ENCODE measurements around the gene CALD1.

The CALD1 gene

DNA sequence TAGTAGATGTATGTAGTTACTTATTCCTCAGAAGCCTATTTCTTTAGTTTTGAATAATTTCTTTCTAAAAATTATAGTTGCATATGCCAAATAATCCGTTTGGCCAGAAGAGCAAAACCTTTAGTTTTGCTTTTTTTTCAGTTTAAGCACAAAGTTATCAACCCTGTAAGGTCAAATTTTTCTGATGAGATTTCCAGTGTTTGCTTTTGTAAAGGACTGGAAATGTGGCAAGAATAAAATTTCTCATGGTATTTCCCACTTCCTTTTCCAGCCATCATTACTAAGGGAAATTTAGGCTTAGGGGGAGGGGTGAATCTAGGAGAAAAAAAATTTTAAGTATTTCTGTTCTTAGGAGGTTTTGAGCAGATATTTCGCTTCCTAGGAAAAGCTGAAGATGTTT is 7.6 kb downstream of the CALD1 start:
- no peaks in the 10 kb centered on the region for H3K36me3 ChIP-seq (ENCODE audit: insufficient read depth, low read length)
- H3K9me3 ChIP-seq (ENCODE audit: insufficient read depth, low read depth, low read length) = no peaks in the 10 kb centered on the region
- TF ChIP-seq, protein P1, sequence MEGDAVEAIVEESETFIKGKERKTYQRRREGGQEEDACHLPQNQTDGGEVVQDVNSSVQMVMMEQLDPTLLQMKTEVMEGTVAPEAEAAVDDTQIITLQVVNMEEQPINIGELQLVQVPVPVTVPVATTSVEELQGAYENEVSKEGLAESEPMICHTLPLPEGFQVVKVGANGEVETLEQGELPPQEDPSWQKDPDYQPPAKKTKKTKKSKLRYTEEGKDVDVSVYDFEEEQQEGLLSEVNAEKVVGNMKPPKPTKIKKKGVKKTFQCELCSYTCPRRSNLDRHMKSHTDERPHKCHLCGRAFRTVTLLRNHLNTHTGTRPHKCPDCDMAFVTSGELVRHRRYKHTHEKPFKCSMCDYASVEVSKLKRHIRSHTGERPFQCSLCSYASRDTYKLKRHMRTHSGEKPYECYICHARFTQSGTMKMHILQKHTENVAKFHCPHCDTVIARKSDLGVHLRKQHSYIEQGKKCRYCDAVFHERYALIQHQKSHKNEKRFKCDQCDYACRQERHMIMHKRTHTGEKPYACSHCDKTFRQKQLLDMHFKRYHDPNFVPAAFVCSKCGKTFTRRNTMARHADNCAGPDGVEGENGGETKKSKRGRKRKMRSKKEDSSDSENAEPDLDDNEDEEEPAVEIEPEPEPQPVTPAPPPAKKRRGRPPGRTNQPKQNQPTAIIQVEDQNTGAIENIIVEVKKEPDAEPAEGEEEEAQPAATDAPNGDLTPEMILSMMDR (conservative IDR thresholded peaks at IDR 0.05; ENCODE audit: low read length) = no peak
- no peak for TF ChIP-seq EZH2phosphoT487 (IDR thresholded peaks at IDR 0.05; ENCODE audit: borderline replicate concordance)
- H3F3A ChIP-seq (ENCODE audit: low read depth) = no peaks in the 10 kb centered on the region
- 0 out of 2 replicates have a peak, but pooled peaks cover 5% of the 10 kb centered on the region for H3K9me2 ChIP-seq (replicated peaks; ENCODE audit: low read depth, low read length)
- no peaks in the 10 kb centered on the region for H4K20me1 ChIP-seq (ENCODE audit: insufficient read depth, low read length, poor library complexity, severe bottlenecking)
- H3K9ac ChIP-seq (ENCODE audit: low read depth, low read length, poor library complexity, severe bottlenecking) = no peak overlapping the region
- H2AFZ ChIP-seq (ENCODE audit: low read length) = no peak overlapping the region
- H3K4me2 ChIP-seq (ENCODE audit: low read depth, low read length, poor library complexity, severe bottlenecking) = no peak overlapping the region
- no peaks in the 10 kb centered on the region for H3K27me3 ChIP-seq (ENCODE audit: insufficient read depth, low read length, poor library complexity, severe bottlenecking)
- H3K4me3 ChIP-seq (ENCODE audit: low read length, poor library complexity, severe bottlenecking) = no peak overlapping the region
- no peaks in the 10 kb centered on the region for H3K4me1 ChIP-seq (ENCODE audit: insufficient read depth, low read length, poor library complexity, severe bottlenecking)
- no peaks in the 10 kb centered on the region for H3K79me2 ChIP-seq (ENCODE audit: insufficient read depth, low read length)

DNA sequence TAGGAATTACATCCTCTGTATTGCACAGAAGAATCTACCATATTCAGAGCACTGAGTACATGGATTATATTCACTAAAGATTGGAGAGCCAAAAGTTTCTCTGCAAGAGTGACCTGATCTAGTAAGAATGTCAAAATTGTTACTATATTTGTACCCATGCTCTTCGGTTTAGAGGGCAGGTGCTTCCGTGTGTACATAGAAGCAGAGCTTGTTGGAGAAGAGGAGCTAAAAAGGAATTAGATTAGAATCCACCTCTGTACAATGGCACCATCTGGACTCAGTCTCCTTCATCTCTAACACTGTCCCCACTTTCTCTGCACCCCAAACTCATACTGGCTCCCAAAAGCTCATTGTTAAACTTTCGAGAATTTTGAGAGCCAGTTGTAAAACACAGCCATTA is 8.3 kb downstream of the CALD1 start:
- Histone ChIP-seq H3K36me3 (ENCODE audit: insufficient read depth, low read length) (no peaks in the 10 kb centered on the region), H3K4me1 (ENCODE audit: insufficient read depth, low read length, poor library complexity, severe bottlenecking) (no peaks in the 10 kb centered on the region)

DNA sequence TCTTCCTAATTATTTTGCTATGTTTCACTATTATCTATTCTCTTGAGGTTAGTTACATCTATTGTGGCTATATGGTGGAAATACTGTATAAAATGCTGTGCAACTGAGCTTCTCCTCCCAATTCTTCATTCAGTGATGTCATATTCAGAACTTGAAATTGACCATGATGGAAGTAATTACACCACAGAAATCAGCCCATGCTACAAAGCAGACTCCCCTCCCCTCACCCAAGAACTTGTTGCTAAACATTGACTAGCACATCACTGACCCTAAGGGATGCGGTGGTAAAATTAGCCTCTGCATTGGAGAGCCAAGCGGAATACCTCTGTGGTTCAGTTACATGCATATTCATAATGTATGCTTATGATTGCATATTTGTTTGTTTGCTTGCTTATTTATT is 8.8 kb downstream of the CALD1 start:
- Histone ChIP-seq H3K4me1 (ENCODE audit: insufficient read depth, low read length, poor library complexity, severe bottlenecking) (no peaks in the 10 kb centered on the region), H3K79me2 (ENCODE audit: insufficient read depth, low read length) (no peaks in the 10 kb centered on the region), H3K4me2 (ENCODE audit: low read depth, low read length, poor library complexity, severe bottlenecking) (no peak overlapping the region), H3K9me3 (ENCODE audit: insufficient read depth, low read depth, low read length) (no peaks in the 10 kb centered on the region), H3K9me2 (replicated peaks; ENCODE audit: low read depth, low read length) (0 out of 2 replicates have a peak, but pooled peaks cover 4% of the 10 kb centered on the region), H3K27me3 (ENCODE audit: insufficient read depth, low read length, poor library complexity, severe bottlenecking) (no peaks in the 10 kb centered on the region), H2AFZ (ENCODE audit: low read length) (no peak overlapping the region), H3K4me3 (ENCODE audit: low read length, poor library complexity, severe bottlenecking) (no peak overlapping the region), H3K36me3 (ENCODE audit: insufficient read depth, low read length) (no peaks in the 10 kb centered on the region), H3F3A (ENCODE audit: low read depth) (no peaks in the 10 kb centered on the region), H3K9ac (ENCODE audit: low read depth, low read length, poor library complexity, severe bottlenecking) (no peak overlapping the region), H4K20me1 (ENCODE audit: insufficient read depth, low read length, poor library complexity, severe bottlenecking) (no peaks in the 10 kb centered on the region)
- no peak for TF ChIP-seq EZH2phosphoT487 (IDR thresholded peaks at IDR 0.05; ENCODE audit: borderline replicate concordance)
- TF ChIP-seq, protein P1 (conservative IDR thresholded peaks at IDR 0.05; ENCODE audit: low read length) = no peak

More for the DNA sequence above, 8.3 kb downstream of the CALD1 start:
- Histone ChIP-seq H3K4me2 (ENCODE audit: low read depth, low read length, poor library complexity, severe bottlenecking) (no peak overlapping the region), H3K27me3 (ENCODE audit: insufficient read depth, low read length, poor library complexity, severe bottlenecking) (no peaks in the 10 kb centered on the region), H3F3A (ENCODE audit: low read depth) (no peaks in the 10 kb centered on the region), H2AFZ (ENCODE audit: low read length) (no peak overlapping the region), H3K79me2 (ENCODE audit: insufficient read depth, low read length) (no peaks in the 10 kb centered on the region), H3K4me3 (ENCODE audit: low read length, poor library complexity, severe bottlenecking) (no peak overlapping the region), H3K9ac (ENCODE audit: low read depth, low read length, poor library complexity, severe bottlenecking) (no peak overlapping the region), H3K9me2 (replicated peaks; ENCODE audit: low read depth, low read length) (0 out of 2 replicates have a peak, but pooled peaks cover 4% of the 10 kb centered on the region), H4K20me1 (ENCODE audit: insufficient read depth, low read length, poor library complexity, severe bottlenecking) (no peaks in the 10 kb centered on the region), H3K9me3 (ENCODE audit: insufficient read depth, low read depth, low read length) (no peaks in the 10 kb centered on the region)
- TF ChIP-seq, protein P1 (conservative IDR thresholded peaks at IDR 0.05; ENCODE audit: low read length) = no peak
- TF ChIP-seq EZH2phosphoT487 (IDR thresholded peaks at IDR 0.05; ENCODE audit: borderline replicate concordance) = no peak

Measured in Loucy (cell line).